WTC11 (cell line): Measurements from ENCODE around the gene CRAMP1. TPM values are rescaled to one million over a fixed set of nuclear protein-coding genes. Genes with fewer than 3 reads are reported as not detected.

Source experiments
- ATAC-seq: fragments of 200-7000 bp; cut with Tn5 transposase; 2 replicates; pipeline ENCODE4 v1.10.0; 2021; ENCODE audit warnings: mild to moderate bottlenecking, moderate library complexity
- CTCF ChIA-PET: fragments of 300-600 bp; sonication (Branson Sonifier 250); formaldehyde crosslinking; loops from one replicate; lab custom pipeline; 2021; ENCODE audit warnings: antibody characterized with exemption; lab: Charles Lee
- POLR2A ChIA-PET: fragments of 350-600 bp; sonication (Branson Sonifier 250); formaldehyde crosslinking; loops from one replicate; lab custom pipeline; 2021; ENCODE audit warnings: antibody characterized with exemption; lab: Charles Lee
- DNase-seq: peaks from one replicate; pipeline ENCODE4 v3.0.0; 2021; ENCODE audit warnings: low spot score
- H3K27ac Mint-ChIP-seq: 2 replicates; pipeline ENCODE4 v1.8.0; 2021; ENCODE audit warnings: mixed read lengths
- H3K27me3 Mint-ChIP-seq: 2 replicates; pipeline ENCODE4 v1.8.0; 2021; ENCODE audit warnings: low read depth, mild to moderate bottlenecking, moderate library complexity, mixed read lengths
- H3K36me3 Mint-ChIP-seq: 2 replicates; pipeline ENCODE4 v1.8.0; 2021; ENCODE audit warnings: mixed read lengths
- H3K4me1 Mint-ChIP-seq: 2 replicates; pipeline ENCODE4 v1.8.0; 2022; ENCODE audit warnings: mixed read lengths
- H3K4me3 Mint-ChIP-seq: 2 replicates; pipeline ENCODE4 v1.8.0; 2021; ENCODE audit warnings: mild to moderate bottlenecking, moderate library complexity, mixed read lengths
- H3K9me3 Mint-ChIP-seq: 2 replicates; pipeline ENCODE4 v1.8.0; 2021; ENCODE audit warnings: mixed read lengths
- AR ChIP-seq: fragments of 250-450 bp; sonication (Bioruptor Pico); IDR thresholded peaks from 2 replicates; pipeline ENCODE4 v1.9.0; 2021; ENCODE audit warnings: mild to moderate bottlenecking
- ATF6 ChIP-seq: sonication (generic); formaldehyde crosslinking; IDR thresholded peaks from 2 replicates; pipeline ENCODE4 v1.8.1; 2023; ENCODE audit warnings: mild to moderate bottlenecking, missing genetic modification reagents
- E2F1 ChIP-seq: sonication (generic); formaldehyde crosslinking; IDR thresholded peaks from 2 replicates; pipeline ENCODE4 v1.8.0; 2022; ENCODE audit warnings: mild to moderate bottlenecking, missing genetic modification reagents
- HMGXB4 ChIP-seq: sonication (generic); formaldehyde crosslinking; IDR thresholded peaks from 2 replicates; pipeline ENCODE4 v1.8.1; 2023; ENCODE audit warnings: mild to moderate bottlenecking, moderate library complexity, missing genetic modification reagents
- IRF2 ChIP-seq: sonication (generic); formaldehyde crosslinking; IDR thresholded peaks from 2 replicates; pipeline ENCODE4 v1.8.0; 2022; ENCODE audit warnings: low read depth, missing genetic modification reagents, borderline replicate concordance
- NR1H2 ChIP-seq: sonication (generic); formaldehyde crosslinking; IDR thresholded peaks from 2 replicates; pipeline ENCODE4 v1.9.0; 2021; ENCODE audit warnings: mild to moderate bottlenecking, moderate library complexity, missing genetic modification reagents
- PRRX2 ChIP-seq: fragments of 250-450 bp; sonication (Bioruptor Pico); IDR thresholded peaks from 2 replicates; pipeline ENCODE4 v1.8.0; 2021; ENCODE audit warnings: mild to moderate bottlenecking
- RORB ChIP-seq: fragments of 250-450 bp; sonication (Bioruptor Pico); IDR thresholded peaks from 2 replicates; pipeline ENCODE4 v1.9.0; 2021; ENCODE audit warnings: mild to moderate bottlenecking
- TCF7 ChIP-seq: sonication (generic); formaldehyde crosslinking; IDR thresholded peaks from 2 replicates; pipeline ENCODE4 v1.8.0; 2022; ENCODE audit warnings: mild to moderate bottlenecking, low read depth, missing genetic modification reagents, moderate library complexity
- ZMAT4 ChIP-seq: fragments of 250-450 bp; sonication (Bioruptor Pico); IDR thresholded peaks from 2 replicates; pipeline ENCODE4 v1.9.0; 2021; ENCODE audit warnings: mild to moderate bottlenecking
- ZNF423 ChIP-seq: fragments of 250-450 bp; sonication (Bioruptor Pico); IDR thresholded peaks from 2 replicates; pipeline ENCODE4 v2.1.2; 2022; ENCODE audit warnings: mild to moderate bottlenecking, moderate library complexity
- total RNA-seq: library from RNA; stranded (reverse); gene quantifications from 3 replicates; pipeline ENCODE4 v1.2.3, GENCODE V29; 2021
- TF ChIP-seq, protein P1 (sequence below): sonication (generic); formaldehyde crosslinking; IDR thresholded peaks from 2 replicates; pipeline ENCODE4 v1.8.1; 2022; ENCODE audit warnings: mild to moderate bottlenecking, moderate library complexity, missing genetic modification reagents
- TF ChIP-seq, protein P2 (sequence below): fragments of 250-450 bp; sonication (Bioruptor Pico); IDR thresholded peaks from 2 replicates; pipeline ENCODE4 v1.8.0; 2021; ENCODE audit warnings: mild to moderate bottlenecking
- TF ChIP-seq, protein P3 (sequence below): sonication (generic); formaldehyde crosslinking; IDR thresholded peaks from 2 replicates; pipeline ENCODE4 v1.8.0; 2022; ENCODE audit warnings: mild to moderate bottlenecking, missing genetic modification reagents
- TF ChIP-seq, protein P4 (sequence below): fragments of 200-600 bp; IDR thresholded peaks from 2 replicates; pipeline ENCODE4 v1.8.0; 2022; ENCODE audit warnings: antibody characterized with exemption

The CRAMP1 gene
- total RNA-seq, 1 experiment from 2014 or later, result 27.4 TPM

DNA sequence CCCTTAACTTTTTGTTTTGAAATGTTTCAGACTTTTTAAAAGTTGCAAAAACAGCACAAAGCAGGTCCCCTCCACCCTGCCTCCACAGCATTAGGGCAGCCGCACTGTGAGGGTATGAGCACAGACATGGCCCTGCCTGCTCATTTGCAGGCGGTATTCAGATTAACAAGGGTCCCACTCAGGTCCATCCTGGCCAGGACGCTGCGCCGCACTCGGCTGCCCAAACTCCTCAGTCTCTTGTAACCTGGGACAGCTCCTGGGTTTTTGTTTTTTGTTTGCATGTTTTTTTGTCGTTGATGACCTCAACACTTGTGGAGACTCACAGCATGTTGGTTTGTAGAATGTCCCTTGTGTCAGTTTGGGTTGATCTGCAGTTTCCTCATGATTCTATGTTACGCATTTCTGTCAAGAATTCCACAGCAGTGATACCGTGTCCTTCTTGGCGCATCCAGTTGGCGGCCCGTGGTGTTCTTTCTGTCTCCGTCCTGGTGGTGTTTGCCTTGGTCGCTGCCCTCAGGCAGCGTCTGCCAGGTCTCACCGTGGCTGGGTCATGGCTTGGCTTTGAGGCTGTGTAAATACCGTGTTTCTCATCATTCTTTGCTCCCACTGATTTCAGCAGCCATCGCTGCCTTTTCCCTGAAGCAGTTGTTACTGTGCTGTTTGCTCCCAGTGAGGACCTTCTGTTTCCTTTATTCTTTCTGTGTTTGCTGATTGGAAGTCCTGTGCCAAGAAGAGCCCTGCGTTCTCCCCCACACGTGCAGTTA, 18.5 kb downstream of the CRAMP1 start:
- ChIA-PET CTCF (interaction anchor here (1.1 to 1.3 kb wide), 2 partner anchors 75 to 293 kb away, joined by 3 to 4 read pairs; partner anchors contain the start of gene MAPK8IP3), POLR2A (no interaction called here)
- no peak for ATAC-seq
- TF ChIP-seq ZMAT4 (CRISPR knock-in tag), result no peak
- no peak for TF ChIP-seq TCF7 (CRISPR knock-in tag)
- TF ChIP-seq, protein P1, sequence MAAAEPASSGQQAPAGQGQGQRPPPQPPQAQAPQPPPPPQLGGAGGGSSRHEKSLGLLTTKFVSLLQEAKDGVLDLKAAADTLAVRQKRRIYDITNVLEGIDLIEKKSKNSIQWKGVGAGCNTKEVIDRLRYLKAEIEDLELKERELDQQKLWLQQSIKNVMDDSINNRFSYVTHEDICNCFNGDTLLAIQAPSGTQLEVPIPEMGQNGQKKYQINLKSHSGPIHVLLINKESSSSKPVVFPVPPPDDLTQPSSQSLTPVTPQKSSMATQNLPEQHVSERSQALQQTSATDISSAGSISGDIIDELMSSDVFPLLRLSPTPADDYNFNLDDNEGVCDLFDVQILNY, result no peak
- TF ChIP-seq NR1H2 (CRISPR knock-in tag), result no peak
- TF ChIP-seq PRRX2, result no peak
- no peak for TF ChIP-seq RORB (CRISPR knock-in tag)
- TF ChIP-seq, protein P2, sequence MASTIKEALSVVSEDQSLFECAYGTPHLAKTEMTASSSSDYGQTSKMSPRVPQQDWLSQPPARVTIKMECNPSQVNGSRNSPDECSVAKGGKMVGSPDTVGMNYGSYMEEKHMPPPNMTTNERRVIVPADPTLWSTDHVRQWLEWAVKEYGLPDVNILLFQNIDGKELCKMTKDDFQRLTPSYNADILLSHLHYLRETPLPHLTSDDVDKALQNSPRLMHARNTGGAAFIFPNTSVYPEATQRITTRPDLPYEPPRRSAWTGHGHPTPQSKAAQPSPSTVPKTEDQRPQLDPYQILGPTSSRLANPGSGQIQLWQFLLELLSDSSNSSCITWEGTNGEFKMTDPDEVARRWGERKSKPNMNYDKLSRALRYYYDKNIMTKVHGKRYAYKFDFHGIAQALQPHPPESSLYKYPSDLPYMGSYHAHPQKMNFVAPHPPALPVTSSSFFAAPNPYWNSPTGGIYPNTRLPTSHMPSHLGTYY (CRISPR knock-in tag), result no peak
- no peak for TF ChIP-seq IRF2 (CRISPR knock-in tag)
- TF ChIP-seq AR (CRISPR knock-in tag), result no peak
- TF ChIP-seq ZNF423 (CRISPR knock-in tag), result no peak
- TF ChIP-seq, protein P3, sequence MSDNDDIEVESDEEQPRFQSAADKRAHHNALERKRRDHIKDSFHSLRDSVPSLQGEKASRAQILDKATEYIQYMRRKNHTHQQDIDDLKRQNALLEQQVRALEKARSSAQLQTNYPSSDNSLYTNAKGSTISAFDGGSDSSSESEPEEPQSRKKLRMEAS (CRISPR knock-in tag), result no peak
- TF ChIP-seq, protein P4, sequence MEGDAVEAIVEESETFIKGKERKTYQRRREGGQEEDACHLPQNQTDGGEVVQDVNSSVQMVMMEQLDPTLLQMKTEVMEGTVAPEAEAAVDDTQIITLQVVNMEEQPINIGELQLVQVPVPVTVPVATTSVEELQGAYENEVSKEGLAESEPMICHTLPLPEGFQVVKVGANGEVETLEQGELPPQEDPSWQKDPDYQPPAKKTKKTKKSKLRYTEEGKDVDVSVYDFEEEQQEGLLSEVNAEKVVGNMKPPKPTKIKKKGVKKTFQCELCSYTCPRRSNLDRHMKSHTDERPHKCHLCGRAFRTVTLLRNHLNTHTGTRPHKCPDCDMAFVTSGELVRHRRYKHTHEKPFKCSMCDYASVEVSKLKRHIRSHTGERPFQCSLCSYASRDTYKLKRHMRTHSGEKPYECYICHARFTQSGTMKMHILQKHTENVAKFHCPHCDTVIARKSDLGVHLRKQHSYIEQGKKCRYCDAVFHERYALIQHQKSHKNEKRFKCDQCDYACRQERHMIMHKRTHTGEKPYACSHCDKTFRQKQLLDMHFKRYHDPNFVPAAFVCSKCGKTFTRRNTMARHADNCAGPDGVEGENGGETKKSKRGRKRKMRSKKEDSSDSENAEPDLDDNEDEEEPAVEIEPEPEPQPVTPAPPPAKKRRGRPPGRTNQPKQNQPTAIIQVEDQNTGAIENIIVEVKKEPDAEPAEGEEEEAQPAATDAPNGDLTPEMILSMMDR, result no peak
- no peak for TF ChIP-seq HMGXB4 (CRISPR knock-in tag)
- TF ChIP-seq ATF6, result no peak
- no peak for TF ChIP-seq E2F1 (CRISPR knock-in tag)
- no peaks in the 10 kb centered on the region for H3K4me1 Mint-ChIP-seq
- no peaks in the 10 kb centered on the region for H3K27me3 Mint-ChIP-seq
- peak overlapping the region; percentile 54 for H3K27ac Mint-ChIP-seq
- no peaks in the 10 kb centered on the region for H3K9me3 Mint-ChIP-seq
- H3K36me3 Mint-ChIP-seq, result peaks cover 38% of the 10 kb centered on the region
- H3K4me3 Mint-ChIP-seq, result no peak overlapping the region
- no peak for DNase-seq
